Neutrophil (primary cell): Measurements from ENCODE around the gene INPP4B.

ENCODE experiments used
- H3K27ac ChIP-seq: fragments of 200-600 bp; sonication (generic); 2 replicates; pipeline ENCODE4 v1.5.1; 2016; ENCODE audit warnings: mild to moderate bottlenecking, moderate library complexity
- H3K27me3 ChIP-seq: fragments of 200-600 bp; sonication (generic); 2 replicates; pipeline ENCODE4 v1.6.0; 2016; ENCODE audit warnings: mild to moderate bottlenecking
- H3K36me3 ChIP-seq: fragments of 200-600 bp; sonication (generic); 2 replicates; pipeline ENCODE4 v1.5.1; 2017
- H3K4me1 ChIP-seq, 2 experiments: fragments of 200-600 bp in 1 of 2; sonication (generic) in 1 of 2; 1 replicate in 1 of 2; 2 replicates in 1 of 2; pipeline versions ENCODE4 v1.5.1 to v1.6.1; 2013 to 2016; ENCODE audit warnings: low read depth in 1 of 2, low read length in 1 of 2, mild to moderate bottlenecking in 1 of 2, moderate library complexity in 1 of 2; ENCODE audit not compliant: control insufficient read depth in 1 of 2, insufficient read depth in 1 of 2
- H3K4me3 ChIP-seq, 2 experiments: fragments of 200-600 bp in 1 of 2; sonication (generic) in 1 of 2; 1 replicate in 1 of 2; 2 replicates in 1 of 2; pipeline ENCODE4 v1.5.1; 2013 to 2016; ENCODE audit warnings: low read depth in 1 of 2, low read length in 1 of 2, mild to moderate bottlenecking in 1 of 2, moderate library complexity in 1 of 2
- H3K9me3 ChIP-seq: fragments of 200-600 bp; sonication (generic); 2 replicates; pipeline ENCODE4 v1.5.1; 2016
- TF ChIP-seq, protein P1 (sequence below): fragments of 200-600 bp; sonication (generic); IDR thresholded peaks from 2 replicates; pipeline ENCODE4 v1.5.1; 2016; ENCODE audit warnings: antibody characterized with exemption

Gene INPP4B

DNA sequence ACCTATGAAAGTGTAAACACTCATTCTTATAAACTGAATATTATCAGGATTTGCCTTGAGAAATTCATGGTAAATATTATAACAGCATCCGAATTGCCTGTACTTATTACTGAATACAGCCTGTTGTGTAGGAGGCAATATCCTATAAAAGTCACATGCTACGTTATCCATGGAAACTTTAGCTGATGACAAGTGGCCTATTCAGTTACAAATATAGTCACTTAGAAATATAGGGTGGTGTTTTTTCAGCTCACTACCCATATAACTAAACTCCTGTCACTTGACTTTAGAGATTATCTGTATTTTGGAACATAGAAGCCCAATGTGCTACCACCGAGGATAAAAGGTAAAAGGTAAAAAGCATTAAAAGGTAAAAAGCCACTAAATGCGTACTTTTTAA is 493.4 kb downstream of the INPP4B start:
- TF ChIP-seq, protein P1, sequence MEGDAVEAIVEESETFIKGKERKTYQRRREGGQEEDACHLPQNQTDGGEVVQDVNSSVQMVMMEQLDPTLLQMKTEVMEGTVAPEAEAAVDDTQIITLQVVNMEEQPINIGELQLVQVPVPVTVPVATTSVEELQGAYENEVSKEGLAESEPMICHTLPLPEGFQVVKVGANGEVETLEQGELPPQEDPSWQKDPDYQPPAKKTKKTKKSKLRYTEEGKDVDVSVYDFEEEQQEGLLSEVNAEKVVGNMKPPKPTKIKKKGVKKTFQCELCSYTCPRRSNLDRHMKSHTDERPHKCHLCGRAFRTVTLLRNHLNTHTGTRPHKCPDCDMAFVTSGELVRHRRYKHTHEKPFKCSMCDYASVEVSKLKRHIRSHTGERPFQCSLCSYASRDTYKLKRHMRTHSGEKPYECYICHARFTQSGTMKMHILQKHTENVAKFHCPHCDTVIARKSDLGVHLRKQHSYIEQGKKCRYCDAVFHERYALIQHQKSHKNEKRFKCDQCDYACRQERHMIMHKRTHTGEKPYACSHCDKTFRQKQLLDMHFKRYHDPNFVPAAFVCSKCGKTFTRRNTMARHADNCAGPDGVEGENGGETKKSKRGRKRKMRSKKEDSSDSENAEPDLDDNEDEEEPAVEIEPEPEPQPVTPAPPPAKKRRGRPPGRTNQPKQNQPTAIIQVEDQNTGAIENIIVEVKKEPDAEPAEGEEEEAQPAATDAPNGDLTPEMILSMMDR = no peak
- Histone ChIP-seq H3K4me1 (no peaks in the 10 kb centered on the region), H3K4me3 (no peak overlapping the region), H3K27ac (no peak overlapping the region), H3K36me3 (no peaks in the 10 kb centered on the region), H3K9me3 (no peaks in the 10 kb centered on the region), H3K27me3 (no peaks in the 10 kb centered on the region)

GRCh38 chr4:142351958-142352357 is 494.1 kb downstream of the INPP4B start:
- Histone ChIP-seq H3K27me3 (no peaks in the 10 kb centered on the region), H3K9me3 (no peaks in the 10 kb centered on the region), H3K27ac (no peak overlapping the region), H3K36me3 (no peaks in the 10 kb centered on the region), H3K4me3 (no peak overlapping the region), H3K4me1 (no peaks in the 10 kb centered on the region)
- TF ChIP-seq, protein P1 = no peak

DNA sequence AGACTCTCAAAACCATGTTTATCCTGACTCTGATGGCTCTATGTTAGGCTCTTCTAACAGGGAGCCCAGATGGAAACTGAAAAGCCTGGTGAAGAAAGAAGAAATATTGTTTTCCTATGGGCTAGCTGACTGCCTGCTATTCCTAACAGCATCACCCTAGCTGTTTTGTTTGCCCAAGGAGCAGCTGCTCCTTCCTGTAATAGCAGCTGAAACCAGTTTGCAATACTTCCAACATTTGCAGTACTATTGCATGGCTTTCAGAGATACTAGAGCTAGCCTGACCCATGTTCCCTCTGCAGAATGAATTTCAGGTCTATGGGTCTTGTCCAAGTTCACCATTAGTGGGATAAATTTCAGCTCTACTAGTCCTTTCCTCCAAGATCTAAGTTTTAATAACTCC is 495.2 kb downstream of the INPP4B start:
- no peak overlapping the region for H3K4me3 ChIP-seq
- no peaks in the 10 kb centered on the region for H3K4me1 ChIP-seq

GRCh38 chr4:142348613-142349021 is 497.5 kb downstream of the INPP4B start:
- Histone ChIP-seq H3K27me3 (no peaks in the 10 kb centered on the region), H3K27ac (no peak overlapping the region), H3K4me3 (no peak overlapping the region), H3K4me1 (no peaks in the 10 kb centered on the region), H3K9me3 (no peaks in the 10 kb centered on the region), H3K36me3 (no peaks in the 10 kb centered on the region)
- TF ChIP-seq, protein P1 = no peak

More for the DNA sequence above, 495.2 kb downstream of the INPP4B start:
- Histone ChIP-seq H3K27ac (no peak overlapping the region), H3K9me3 (no peaks in the 10 kb centered on the region), H3K27me3 (no peaks in the 10 kb centered on the region), H3K36me3 (no peaks in the 10 kb centered on the region)
- TF ChIP-seq, protein P1 = no peak

DNA sequence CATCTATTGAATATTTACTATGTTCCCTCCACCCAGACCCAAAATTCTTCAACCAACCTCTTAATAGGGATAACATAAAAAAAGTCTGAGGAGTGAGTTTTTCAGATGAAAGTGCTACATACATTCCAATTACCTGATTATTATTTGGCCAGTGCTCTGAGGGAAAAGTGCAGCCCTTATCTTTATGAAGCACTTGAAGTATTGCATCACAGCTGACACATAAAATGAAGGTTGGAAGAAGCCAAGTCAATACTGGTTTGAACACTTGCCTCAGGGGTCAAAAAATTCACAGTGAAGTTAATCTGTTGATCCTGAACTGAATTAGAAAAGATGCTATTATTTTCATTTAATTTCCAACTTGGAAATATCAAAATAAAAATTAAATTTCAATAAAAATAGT is 498.9 kb downstream of the INPP4B start:
- Histone ChIP-seq H3K9me3 (no peaks in the 10 kb centered on the region), H3K4me3 (no peak overlapping the region), H3K27me3 (no peaks in the 10 kb centered on the region), H3K27ac (no peak overlapping the region), H3K4me1 (no peaks in the 10 kb centered on the region), H3K36me3 (no peaks in the 10 kb centered on the region)
- TF ChIP-seq, protein P1 = no peak

- H3K4me1 ChIP-seq = no peaks in the 10 kb centered on the region
- H3K27me3 ChIP-seq = no peaks in the 10 kb centered on the region
- no peaks in the 10 kb centered on the region for H3K9me3 ChIP-seq
- H3K36me3 ChIP-seq = no peaks in the 10 kb centered on the region
- TF ChIP-seq, protein P1 = no peak
- no peak overlapping the region for H3K4me3 ChIP-seq
- no peak overlapping the region for H3K27ac ChIP-seq
These were observed 500.2 kb downstream of the INPP4B start for GRCh38 chr4:142345924-142346323.
